Heart left ventricle (tissue), 16 donors: ENCODE results near the gene KRTCAP2. TPM values are rescaled to one million over a fixed set of nuclear protein-coding genes. Genes with fewer than 3 reads are reported as not detected.

ENCODE experiments used
- ATAC-seq, 4 donors: fragments of 200-7000 bp; cut with Tn5 transposase; one replicate each; pipeline ENCODE4 v1.9.1; 2020 to 2022; ENCODE audit warnings: moderate library complexity in 4 of 4, mild to moderate bottlenecking in 3 of 4, moderate number of reproducible peaks in 1 of 4
- DNase-seq, 5 donors: peaks; one replicate each; pipeline ENCODE4 v3.0.0-alpha.2; 2020
- H3K27ac ChIP-seq, 12 donors: fragments of 200-600 bp; sonication (generic) in 4 of 12; one replicate each; pipeline versions ENCODE4 v1.5.0 to v1.8.0; 2016 to 2022; ENCODE audit warnings: mild to moderate bottlenecking in 2 of 12
- H3K27me3 ChIP-seq, 9 donors: fragments of 200-600 bp; sonication (generic) in 2 of 9; one replicate each; pipeline versions ENCODE4 v1.5.1 to v1.8.0; 2016 to 2022; ENCODE audit warnings: mild to moderate bottlenecking in 3 of 9
- H3K36me3 ChIP-seq, 9 donors: fragments of 200-600 bp; sonication (generic) in 2 of 9; one replicate each; pipeline versions ENCODE4 v1.5.0 to v1.8.0; 2018 to 2022; ENCODE audit warnings: mild to moderate bottlenecking in 2 of 9
- H3K4me1 ChIP-seq, 12 donors: fragments of 200-600 bp; sonication (generic) in 4 of 12; one replicate each; pipeline versions ENCODE4 v1.5.0 to v1.8.0; 2016 to 2022; ENCODE audit warnings: mild to moderate bottlenecking in 3 of 12
- H3K4me3 ChIP-seq, 12 donors: fragments of 200-600 bp; sonication (generic) in 4 of 12; one replicate each; pipeline versions ENCODE4 v1.5.0 to v1.8.0; 2017 to 2022; ENCODE audit warnings: mild to moderate bottlenecking in 9 of 12, moderate library complexity in 4 of 12
- H3K9me3 ChIP-seq, 12 donors: fragments of 200-600 bp; sonication (generic) in 4 of 12; one replicate each; pipeline versions ENCODE4 v1.5.0 to v1.8.0; 2016 to 2022; ENCODE audit warnings: mild to moderate bottlenecking in 1 of 12
- POLR2A ChIP-seq, 2 donors: fragments of 450-650 bp; IDR thresholded peaks; one replicate each; pipeline ENCODE4 v1.6.1; 2017; ENCODE audit warnings: antibody characterized with exemption in 2 of 2, mild to moderate bottlenecking in 2 of 2, moderate library complexity in 2 of 2
- WGBS, 4 donors: extraction: QIAGEN DNeasy Blood & Tissue Kit in 2 of 4; methylation state at CpG; one replicate each; pipeline versions ENCODE4 v1.1.5 to v1.1.7; 2013 to 2018; 5-methylcytosine and 5-hydroxymethylcytosine counted together
- intact Hi-C, 10 donors: fragments of 100-400 bp; cut with DNase I; formaldehyde crosslinking; loops; one replicate each; pipeline versions ENCODE4 v1.11.1 to v1.14.2; 2022
- polyA plus RNA-seq, 2 donors: library from polyadenylated mRNA; stranded (reverse); fragments of 200-250 nt; gene quantifications; one replicate each; pipeline ENCODE4 v1.2.3, GENCODE V29; 2013
- total RNA-seq, 9 donors: library from RNA; depleted of rRNA in 2 of 9; stranded (reverse); fragments of >200 nt in 2 of 9; fragmentation: NEBNext Ultra II Directional in 3 of 9; extraction: Animal tissue kit (Norgen Biotek cat#: 25700) in 3 of 9; gene quantifications; one replicate each; pipeline versions ENCODE4 v1.1.0 to v1.2.4, GENCODE V29; 2016 to 2023
- TF ChIP-seq, protein P1 (sequence below), 12 donors: fragments of 200-600 bp; sonication (generic) in 4 of 12; IDR thresholded peaks; one replicate each; pipeline versions ENCODE4 v1.5.0 to v1.8.0; 2018 to 2022; ENCODE audit warnings: antibody characterized with exemption in 12 of 12, mild to moderate bottlenecking in 5 of 12
- donor health status: ischemic (EF 13 %, LVEDD 7.1; RV severe dilation, severe dysfunction).
- donor health status: healthy with polysubstance abuse.
- donor health status: DM: no; HTN: yes; CAD: no.
- donor health status: DM: no; HTN: no; CAD: no.
- donor health status: ischemic (EF 25% LVEDD 6.9; RV normal size, moderate dysfunction).
- donor health status: ischemic (EF 25% LVEDD 5.7; RV mildly dilated, moderate dysfunction).
- donor health status: healthy.
- donor health status: DM: yes; HTN: yes; CAD: no.
- donor health status: ischemic (EF 35%, LVEDD 5.7; RV mildly dilated, moderate dysfunction).
- donor health status: nonischemic (EF 11% LVEDD 7.7; RV severe dilation, severe dysfunction).
- donor health status: DM: yes; HTN: yes; CAD: no.
- donor health status: PGD.
- donor health status: ischemic (EF 29% LVEDD 5.4; RV normal size, mild dysfunction).
- donor health status: nonischemic (EF 23%, LVEDD 6.1; RV moderate dilation, normal function).

KRTCAP2 gene
- total and polyA plus RNA-seq, 11 donors, result 106 to 283 (median 134) TPM

DNA sequence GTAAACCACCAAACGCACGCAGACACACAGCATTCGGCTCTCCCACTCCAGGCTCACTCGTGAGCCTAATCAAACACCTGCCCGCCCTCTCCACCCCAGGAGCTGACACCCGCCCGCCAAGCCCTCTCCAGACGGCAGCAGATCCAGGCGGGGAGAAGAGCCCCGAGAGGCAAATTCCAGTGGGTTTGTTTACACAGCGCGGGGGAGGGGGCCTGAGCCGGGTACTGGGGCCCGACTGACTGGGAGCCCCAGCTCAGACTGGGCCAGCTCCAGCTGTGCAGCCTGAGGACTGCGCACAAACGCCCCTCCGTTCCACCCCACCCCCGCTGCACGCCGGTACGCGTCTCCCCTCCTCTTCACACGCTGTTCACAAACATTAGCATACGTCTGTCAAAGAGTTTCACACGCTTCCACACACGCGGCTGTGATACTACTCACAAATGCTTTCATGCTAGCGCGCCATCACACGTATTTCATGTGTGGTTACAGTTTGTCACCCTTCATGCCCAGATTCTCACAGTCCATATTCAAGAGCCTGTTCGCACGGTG lies 46.5 kb downstream of the KRTCAP2 start:
- TF ChIP-seq POLR2A (IDR thresholded peaks at IDR 0.05), result no peak
- TF ChIP-seq, protein P1, sequence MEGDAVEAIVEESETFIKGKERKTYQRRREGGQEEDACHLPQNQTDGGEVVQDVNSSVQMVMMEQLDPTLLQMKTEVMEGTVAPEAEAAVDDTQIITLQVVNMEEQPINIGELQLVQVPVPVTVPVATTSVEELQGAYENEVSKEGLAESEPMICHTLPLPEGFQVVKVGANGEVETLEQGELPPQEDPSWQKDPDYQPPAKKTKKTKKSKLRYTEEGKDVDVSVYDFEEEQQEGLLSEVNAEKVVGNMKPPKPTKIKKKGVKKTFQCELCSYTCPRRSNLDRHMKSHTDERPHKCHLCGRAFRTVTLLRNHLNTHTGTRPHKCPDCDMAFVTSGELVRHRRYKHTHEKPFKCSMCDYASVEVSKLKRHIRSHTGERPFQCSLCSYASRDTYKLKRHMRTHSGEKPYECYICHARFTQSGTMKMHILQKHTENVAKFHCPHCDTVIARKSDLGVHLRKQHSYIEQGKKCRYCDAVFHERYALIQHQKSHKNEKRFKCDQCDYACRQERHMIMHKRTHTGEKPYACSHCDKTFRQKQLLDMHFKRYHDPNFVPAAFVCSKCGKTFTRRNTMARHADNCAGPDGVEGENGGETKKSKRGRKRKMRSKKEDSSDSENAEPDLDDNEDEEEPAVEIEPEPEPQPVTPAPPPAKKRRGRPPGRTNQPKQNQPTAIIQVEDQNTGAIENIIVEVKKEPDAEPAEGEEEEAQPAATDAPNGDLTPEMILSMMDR (IDR thresholded peaks at IDR 0.05), result peak in 2 of 12 donors; percentile 5 to 17
- intact Hi-C loops, result loop anchor here (2.0 to 5.0 kb wide), 4 partner anchors 32 to 41 kb away; no protein-coding TSS in a partner anchor
- Histone ChIP-seq H3K27me3 (peaks cover 0 to 35% (median 0%) of the 10 kb centered on the region in 9 donors), H3K27ac (peak overlapping the region in 11 of 12 donors; percentile 55 to 100 (median 97)), H3K9me3 (no peaks in the 10 kb centered on the region), H3K36me3 (peaks cover 0 to 11% (median 5%) of the 10 kb centered on the region in 9 donors), H3K4me3 (peak overlapping the region; percentile 68 to 95 (median 82)), H3K4me1 (peaks cover 7 to 63% (median 36%) of the 10 kb centered on the region in 12 donors)
- ATAC-seq (peak in 2 of 4 donors; percentile 0 to 1), DNase-seq (peak in 1 of 5 donors; percentile 36)
- 3 to 15% (median 6%) methylated on average over 27 to 32 of the region's 32 CpGs for WGBS, 4 donors

DNA sequence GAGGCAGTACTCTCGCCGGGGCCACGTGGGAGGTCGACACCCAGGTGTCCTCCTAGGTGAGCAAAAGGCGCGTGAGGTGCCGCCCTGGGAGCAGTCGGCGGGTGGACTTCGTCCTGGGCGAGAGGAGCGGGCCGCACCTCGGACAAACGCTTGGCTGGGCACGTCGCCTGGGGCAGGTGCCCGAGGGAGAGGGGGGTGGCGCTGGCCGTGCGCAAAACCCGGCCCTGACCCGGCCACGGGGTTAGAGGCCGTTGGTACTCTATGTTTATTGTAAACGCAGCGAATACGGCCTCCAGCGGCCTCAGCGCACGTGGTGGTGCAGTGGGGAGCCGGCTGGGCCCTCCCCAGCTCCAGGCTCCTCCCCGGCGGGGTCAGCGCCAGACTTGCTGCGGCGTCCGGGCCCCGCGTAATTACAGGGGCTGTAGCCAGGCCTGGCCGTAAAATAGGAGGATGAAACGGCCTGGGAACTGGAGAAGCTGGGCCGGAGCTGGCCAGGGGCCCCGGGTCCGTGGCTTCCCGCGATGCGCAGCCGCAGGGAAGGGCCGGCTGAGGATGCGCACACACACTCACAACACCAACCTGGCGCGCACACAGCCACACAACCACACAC lies 47.1 kb downstream of the KRTCAP2 start:
- Histone ChIP-seq H3K9me3 (no peaks in the 10 kb centered on the region), H3K4me1 (peaks cover 5 to 57% (median 30%) of the 10 kb centered on the region in 12 donors), H3K27ac (peak overlapping the region in 11 of 12 donors; percentile 55 to 100 (median 97)), H3K4me3 (peak overlapping the region; percentile 68 to 95 (median 82)), H3K27me3 (peaks cover 0 to 35% (median 0%) of the 10 kb centered on the region in 9 donors), H3K36me3 (peaks cover 0 to 5% (median 0%) of the 10 kb centered on the region in 9 donors)
- 32 to 55% (median 50%) methylated on average over 42 to 53 of the region's 53 CpGs for WGBS, 4 donors
- ATAC-seq, result peak in 3 of 4 donors; percentile 21 to 26 (median 23)
- DNase-seq, result peak; percentile 54 to 71 (median 67)
- TF ChIP-seq POLR2A (IDR thresholded peaks at IDR 0.05), result no peak
- TF ChIP-seq, protein P1 (IDR thresholded peaks at IDR 0.05), result no peak
- intact Hi-C loops, result loop anchor here (2.0 to 5.0 kb wide), 4 partner anchors 31 to 41 kb away; no protein-coding TSS in a partner anchor

DNA sequence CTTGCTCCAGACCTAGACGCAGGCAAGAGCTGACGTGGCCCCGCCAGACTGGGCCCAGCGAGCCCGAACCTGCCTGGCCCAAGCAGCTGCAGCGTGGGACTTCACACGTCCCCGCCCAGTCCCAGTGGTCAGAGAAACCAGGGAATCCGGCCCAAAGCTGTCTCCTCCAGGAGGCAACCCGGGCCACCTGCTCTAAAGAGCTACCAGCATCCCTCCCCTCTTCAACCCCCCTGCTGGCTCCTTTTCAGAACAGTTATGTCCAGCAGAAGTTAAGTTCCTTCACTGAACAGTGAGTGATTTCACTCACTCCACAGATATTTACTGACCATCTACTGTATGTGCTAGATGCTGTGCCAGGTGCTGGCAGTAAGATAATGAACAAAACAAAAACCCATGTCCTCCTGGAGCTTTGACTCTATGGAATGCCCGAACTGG lies 47.6 kb downstream of the KRTCAP2 start:
- intact Hi-C loops, result loop anchor here in 9 of 10 donors (5.0 kb wide), 2 partner anchors 33 to 42 kb away; no protein-coding TSS in a partner anchor
- Histone ChIP-seq H3K4me1 (peaks cover under 1 to 52% (median 29%) of the 10 kb centered on the region in 12 donors), H3K9me3 (no peaks in the 10 kb centered on the region), H3K27ac (peak overlapping the region in 7 of 12 donors; percentile 37 to 100 (median 98)), H3K27me3 (peaks cover 0 to 35% (median 0%) of the 10 kb centered on the region in 9 donors), H3K36me3 (peaks cover 0 to 4% (median 0%) of the 10 kb centered on the region in 9 donors), H3K4me3 (peak overlapping the region in 1 of 12 donors; percentile 93)
- ATAC-seq, result no peak
- DNase-seq, result no peak
- 71 to 85% (median 76%) methylated on average over 2 to 11 of the region's 11 CpGs for WGBS, 4 donors
- TF ChIP-seq, protein P1 (IDR thresholded peaks at IDR 0.05), result no peak
- no peak for TF ChIP-seq POLR2A (IDR thresholded peaks at IDR 0.05)
